ENCODE results near the gene EXOSC3.

The EXOSC3 gene

GRCh38 chr9:37798677-37799076 lies 13.8 kb upstream of the EXOSC3 start:
- Histone ChIP-seq H3K27ac (no peak overlapping the region), H3K27me3 (ENCODE audit: insufficient read depth, low read depth, severe bottlenecking) (no peaks in the 10 kb centered on the region), H3K36me3 (peaks cover 12% of the 10 kb centered on the region), H3K4me3 (ENCODE audit: low read depth, low read length) (no peak overlapping the region), H3K9me3 (ENCODE audit: severe bottlenecking) (no peaks in the 10 kb centered on the region)
- DNase-seq, result no peak
- no peak for TF ChIP-seq CTCF (IDR thresholded peaks at IDR 0.05; ENCODE audit: low read depth, low read length)

- Histone ChIP-seq H3K36me3 (no peaks in the 10 kb centered on the region; the same call in 1 of the 2 replicates), H3K4me3 (ENCODE audit: low read depth, low read length) (no peak overlapping the region), H3K9me3 (ENCODE audit: severe bottlenecking) (no peaks in the 10 kb centered on the region), H3K27ac (no peak overlapping the region), H3K27me3 (ENCODE audit: insufficient read depth, low read depth, severe bottlenecking) (no peaks in the 10 kb centered on the region)
- DNase-seq, result no peak
- TF ChIP-seq CTCF (IDR thresholded peaks at IDR 0.05; ENCODE audit: low read depth, low read length), result no peak
Observed at GRCh38 chr9:37796232-37796631, 11.4 kb upstream of the EXOSC3 start.

GRCh38 chr9:37792122-37792521 lies 7.3 kb upstream of the EXOSC3 start:
- Histone ChIP-seq H3K4me3 (ENCODE audit: low read depth, low read length) (no peak overlapping the region), H3K9me3 (ENCODE audit: severe bottlenecking) (no peaks in the 10 kb centered on the region)
- no peak for TF ChIP-seq CTCF (IDR thresholded peaks at IDR 0.05; ENCODE audit: low read depth, low read length)

DNA sequence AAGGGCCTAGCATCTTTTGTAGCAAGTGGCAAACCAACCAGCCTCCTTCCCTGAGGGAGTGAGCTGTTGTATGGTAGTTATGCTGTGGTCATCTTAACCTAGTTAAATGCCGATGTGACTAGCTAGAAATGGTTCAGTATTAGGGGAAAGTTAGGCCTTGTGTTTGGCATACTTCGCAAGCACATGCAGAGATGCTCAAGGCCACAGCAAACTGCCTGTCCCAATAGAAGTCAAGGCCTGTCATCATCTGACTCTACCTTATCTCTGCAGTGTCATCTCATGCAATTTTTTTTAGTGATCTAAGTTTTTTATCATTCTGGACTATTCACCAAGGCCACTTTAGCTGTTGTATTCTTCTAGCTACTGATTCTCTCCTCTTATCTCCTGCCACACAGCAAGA lies 5.2 kb upstream of the EXOSC3 start:
- no peaks in the 10 kb centered on the region for H3K27me3 ChIP-seq (ENCODE audit: insufficient read depth, low read depth, severe bottlenecking)
- H3K9me3 ChIP-seq (ENCODE audit: severe bottlenecking), result no peaks in the 10 kb centered on the region
- TF ChIP-seq CTCF (IDR thresholded peaks at IDR 0.05; ENCODE audit: low read depth, low read length), result no peak
- H3K27ac ChIP-seq, result no peak overlapping the region
- no peaks in the 10 kb centered on the region for H3K36me3 ChIP-seq
- DNase-seq, result no peak
- no peak overlapping the region for H3K4me3 ChIP-seq (ENCODE audit: low read depth, low read length)

More at GRCh38 chr9:37792122-37792521, 7.3 kb upstream of the EXOSC3 start:
- no peak overlapping the region for H3K27ac ChIP-seq
- H3K36me3 ChIP-seq, result no peaks in the 10 kb centered on the region
- no peak for DNase-seq
- H3K27me3 ChIP-seq (ENCODE audit: insufficient read depth, low read depth, severe bottlenecking), result no peaks in the 10 kb centered on the region

DNA sequence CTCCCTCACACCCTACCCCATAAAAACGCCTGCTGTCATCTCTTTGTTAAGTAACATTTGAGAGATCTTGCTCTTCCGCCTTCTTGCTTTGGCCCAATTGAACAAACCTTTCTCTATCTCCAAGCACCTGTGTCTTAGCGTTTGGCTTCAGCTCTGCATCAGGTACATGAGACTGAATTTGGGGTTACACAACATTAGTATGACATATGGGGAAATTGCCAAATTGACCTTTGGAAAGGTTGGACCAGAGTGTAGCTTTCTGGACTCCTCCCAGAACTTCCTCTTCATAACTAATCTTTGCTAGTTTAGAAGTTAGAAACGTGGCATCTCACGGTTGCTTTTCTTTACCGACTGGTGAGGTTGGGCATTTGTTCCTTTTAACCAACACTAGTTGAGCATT lies 3.5 kb upstream of the EXOSC3 start:
- H3K9me3 ChIP-seq (ENCODE audit: severe bottlenecking), result no peaks in the 10 kb centered on the region
- DNase-seq, result no peak
- TF ChIP-seq CTCF (IDR thresholded peaks at IDR 0.05; ENCODE audit: low read depth, low read length), result no peak
- no peak overlapping the region for H3K4me3 ChIP-seq (ENCODE audit: low read depth, low read length)
- no peaks in the 10 kb centered on the region for H3K27me3 ChIP-seq (ENCODE audit: insufficient read depth, low read depth, severe bottlenecking)
- peaks cover 5% of the 10 kb centered on the region for H3K36me3 ChIP-seq
- H3K27ac ChIP-seq, result no peak overlapping the region

DNA sequence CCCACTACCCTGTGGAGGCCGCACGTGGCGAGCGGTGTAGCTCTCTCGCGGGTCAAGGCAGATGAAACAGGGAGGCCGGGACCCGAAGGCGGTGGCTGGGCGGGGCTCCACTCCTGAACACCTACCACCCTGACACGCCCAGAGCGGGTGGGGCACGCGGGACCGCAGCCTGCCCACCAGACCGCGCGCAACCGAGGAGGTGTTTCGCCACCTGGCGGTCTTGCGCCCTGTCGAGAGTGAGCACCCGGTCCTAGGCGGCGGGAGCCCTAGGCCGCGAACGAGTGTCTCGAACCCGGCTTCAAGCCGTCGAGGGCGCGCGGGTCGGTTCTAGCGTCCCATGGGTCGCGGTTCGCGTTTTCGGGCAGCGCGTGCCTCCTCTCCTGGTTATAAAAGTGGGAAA lies 2.2 kb upstream of the EXOSC3 start:
- no peaks in the 10 kb centered on the region for H3K27me3 ChIP-seq (ENCODE audit: insufficient read depth, low read depth, severe bottlenecking)
- H3K9me3 ChIP-seq (ENCODE audit: severe bottlenecking), result no peaks in the 10 kb centered on the region
- H3K4me3 ChIP-seq (ENCODE audit: low read depth, low read length), result no peak overlapping the region
- TF ChIP-seq CTCF (IDR thresholded peaks at IDR 0.05; ENCODE audit: low read depth, low read length), result no peak
- H3K27ac ChIP-seq, result no peak overlapping the region
- DNase-seq, result no peak
- H3K36me3 ChIP-seq, result peaks cover 18% of the 10 kb centered on the region

Measured in WERI-Rb-1 (cell line).